ENCODE measurements around the gene OR56A3.

OR56A3 gene

GRCh38 chr11:5973530-5973929, 31.5 kb downstream of the OR56A3 start:
- no peak for DNase-seq (ENCODE audit: low read depth in 2 of 2)

GRCh38 chr11:5983443-5983842, 41.4 kb downstream of the OR56A3 start:
- no peak for DNase-seq (ENCODE audit: low read depth in 2 of 2)

GRCh38 chr11:5986885-5987284, 44.8 kb downstream of the OR56A3 start, which contains the start of gene OR52L1:
Gene OR52L1, minus strand, starts transcription at chr11:5986985. Its CDS starts 55 bp downstream, at chr11:5986930.
- no peak for DNase-seq (ENCODE audit: low read depth in 2 of 2)

GRCh38 chr11:5989203-5989602, 47.2 kb downstream of the OR56A3 start:
- DNase-seq (ENCODE audit: low read depth in 2 of 2): no peak

- no peak for DNase-seq (ENCODE audit: low read depth in 2 of 2)
Measured at GRCh38 chr11:5992150-5992549, 50.1 kb downstream of the OR56A3 start.

GRCh38 chr11:5992604-5993251, 50.7 kb downstream of the OR56A3 start:
- DNase-seq (ENCODE audit: low read depth in 2 of 2): no peak

GRCh38 chr11:5994791-5995190, 52.7 kb downstream of the OR56A3 start:
- no peak for DNase-seq (ENCODE audit: low read depth in 2 of 2)

Measured in stimulated activated CD4-positive, alpha-beta T cell treated with anti-CD3 and anti-CD28 coated beads, Interleukin-1b, Interleukin-23, amount 100 ng/mL, for 4 hours (primary cell).